ENCODE data around the gene GPC1. TPM values are rescaled to one million over a fixed set of nuclear protein-coding genes. Genes with fewer than 3 reads are reported as not detected.
A peak's percentile ranks its signal among the peaks of the same experiment; 100 is the strongest.

GPC1 gene
- total RNA-seq, 6 experiments from 2014 or later: 20.7 to 44.5 (median 27.8) TPM

DNA sequence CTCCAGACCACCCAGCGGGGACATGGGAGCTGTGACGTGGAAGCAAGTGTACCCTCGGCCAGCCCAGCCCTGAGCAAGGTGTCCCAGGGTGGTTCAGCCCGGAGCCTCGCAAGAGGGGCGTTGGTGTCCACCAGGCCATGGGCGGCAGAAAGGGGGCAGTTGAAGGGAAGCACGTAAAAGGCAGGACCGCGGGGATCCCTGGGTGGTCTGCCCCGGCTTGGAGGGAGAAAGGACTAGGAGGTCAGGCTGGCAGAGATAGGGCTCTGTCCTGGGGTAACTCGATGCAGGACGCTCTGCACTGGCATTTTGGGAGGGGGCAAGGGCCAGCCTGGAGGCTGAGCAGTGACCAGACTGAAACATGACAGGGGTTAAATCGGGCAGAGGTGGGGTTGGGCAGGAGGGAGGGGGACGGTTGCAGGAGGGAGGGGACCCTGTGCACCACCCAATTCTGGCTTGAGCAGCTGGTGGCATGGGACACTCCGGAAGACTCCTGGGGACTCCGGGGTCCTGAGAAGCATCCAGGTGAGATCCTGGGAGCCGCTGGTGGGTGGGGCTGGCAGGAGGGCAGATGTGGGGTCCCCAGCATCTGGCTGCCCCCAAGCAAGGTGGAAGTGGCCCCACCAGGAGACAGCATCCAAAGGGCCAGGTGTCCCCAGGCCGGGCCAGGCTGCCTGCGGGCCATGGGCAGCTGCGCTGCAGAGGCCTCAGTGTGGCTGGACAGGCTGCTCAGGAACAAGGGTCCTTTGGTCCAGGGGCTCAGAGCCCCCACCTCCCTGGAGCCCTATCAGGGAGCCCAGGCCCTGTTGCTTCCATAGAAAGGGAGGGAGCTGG lies 46.8 kb upstream of the GPC1 start:
- Histone ChIP-seq H3K36me3 (no peaks in the 10 kb centered on the region), H3K27me3 (no peaks in the 10 kb centered on the region), H3K4me3 (no peak overlapping the region), H3K4me1 (no peaks in the 10 kb centered on the region), H3K9me3 (no peaks in the 10 kb centered on the region), H3K27ac (no peak overlapping the region)
- 88% methylated on average over 11 of the region's 21 CpGs for WGBS (ENCODE audit: insufficient coverage, low coverage, low lambda C conversion rate, missing lambda C conversion rate)
- ATAC-seq (no peak), DNase-seq (peak in 2 of 3 donors; percentile 17 to 46)
- no peak for TF ChIP-seq POLR2A (IDR thresholded peaks at IDR 0.05)
- TF ChIP-seq, protein P1, sequence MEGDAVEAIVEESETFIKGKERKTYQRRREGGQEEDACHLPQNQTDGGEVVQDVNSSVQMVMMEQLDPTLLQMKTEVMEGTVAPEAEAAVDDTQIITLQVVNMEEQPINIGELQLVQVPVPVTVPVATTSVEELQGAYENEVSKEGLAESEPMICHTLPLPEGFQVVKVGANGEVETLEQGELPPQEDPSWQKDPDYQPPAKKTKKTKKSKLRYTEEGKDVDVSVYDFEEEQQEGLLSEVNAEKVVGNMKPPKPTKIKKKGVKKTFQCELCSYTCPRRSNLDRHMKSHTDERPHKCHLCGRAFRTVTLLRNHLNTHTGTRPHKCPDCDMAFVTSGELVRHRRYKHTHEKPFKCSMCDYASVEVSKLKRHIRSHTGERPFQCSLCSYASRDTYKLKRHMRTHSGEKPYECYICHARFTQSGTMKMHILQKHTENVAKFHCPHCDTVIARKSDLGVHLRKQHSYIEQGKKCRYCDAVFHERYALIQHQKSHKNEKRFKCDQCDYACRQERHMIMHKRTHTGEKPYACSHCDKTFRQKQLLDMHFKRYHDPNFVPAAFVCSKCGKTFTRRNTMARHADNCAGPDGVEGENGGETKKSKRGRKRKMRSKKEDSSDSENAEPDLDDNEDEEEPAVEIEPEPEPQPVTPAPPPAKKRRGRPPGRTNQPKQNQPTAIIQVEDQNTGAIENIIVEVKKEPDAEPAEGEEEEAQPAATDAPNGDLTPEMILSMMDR (IDR thresholded peaks at IDR 0.05): no peak
- intact Hi-C loops (cut with DNase I): no loop called here

- no peaks in the 10 kb centered on the region for H3K9me3 ChIP-seq
- H3K27me3 ChIP-seq: no peaks in the 10 kb centered on the region
- no CpG with 5 or more reads among the region's 6 CpGs for WGBS (ENCODE audit: insufficient coverage, low coverage, low lambda C conversion rate, missing lambda C conversion rate)
- ATAC-seq (no peak), DNase-seq (peak in 2 of 3 donors; percentile 10 to 37)
- H3K36me3 ChIP-seq: no peaks in the 10 kb centered on the region
- H3K27ac ChIP-seq: no peak overlapping the region
- no peak overlapping the region for H3K4me3 ChIP-seq
- TF ChIP-seq, protein P1 (IDR thresholded peaks at IDR 0.05): no peak
- TF ChIP-seq POLR2A (IDR thresholded peaks at IDR 0.05): no peak
- intact Hi-C loops (cut with DNase I): no loop called here
- no peaks in the 10 kb centered on the region for H3K4me1 ChIP-seq
These were observed 46.1 kb upstream of the GPC1 start for GRCh38 chr2:240389302-240389805.

GRCh38 chr2:240390091-240391073 lies 45.1 kb upstream of the GPC1 start:
- TF ChIP-seq, protein P1 (IDR thresholded peaks at IDR 0.05): no peak
- TF ChIP-seq POLR2A (IDR thresholded peaks at IDR 0.05): no peak
- peak; percentile 18 to 49 (median 40) for DNase-seq
- no CpG with 5 or more reads among the region's 28 CpGs for WGBS (ENCODE audit: insufficient coverage, low coverage, low lambda C conversion rate, missing lambda C conversion rate)
- no peaks in the 10 kb centered on the region for H3K36me3 ChIP-seq
- H3K4me1 ChIP-seq: no peaks in the 10 kb centered on the region
- H3K4me3 ChIP-seq: no peak overlapping the region
- intact Hi-C loops (cut with DNase I): no loop called here
- H3K27ac ChIP-seq: no peak overlapping the region
- ATAC-seq: no peak
- no peaks in the 10 kb centered on the region for H3K27me3 ChIP-seq
- no peaks in the 10 kb centered on the region for H3K9me3 ChIP-seq

DNA sequence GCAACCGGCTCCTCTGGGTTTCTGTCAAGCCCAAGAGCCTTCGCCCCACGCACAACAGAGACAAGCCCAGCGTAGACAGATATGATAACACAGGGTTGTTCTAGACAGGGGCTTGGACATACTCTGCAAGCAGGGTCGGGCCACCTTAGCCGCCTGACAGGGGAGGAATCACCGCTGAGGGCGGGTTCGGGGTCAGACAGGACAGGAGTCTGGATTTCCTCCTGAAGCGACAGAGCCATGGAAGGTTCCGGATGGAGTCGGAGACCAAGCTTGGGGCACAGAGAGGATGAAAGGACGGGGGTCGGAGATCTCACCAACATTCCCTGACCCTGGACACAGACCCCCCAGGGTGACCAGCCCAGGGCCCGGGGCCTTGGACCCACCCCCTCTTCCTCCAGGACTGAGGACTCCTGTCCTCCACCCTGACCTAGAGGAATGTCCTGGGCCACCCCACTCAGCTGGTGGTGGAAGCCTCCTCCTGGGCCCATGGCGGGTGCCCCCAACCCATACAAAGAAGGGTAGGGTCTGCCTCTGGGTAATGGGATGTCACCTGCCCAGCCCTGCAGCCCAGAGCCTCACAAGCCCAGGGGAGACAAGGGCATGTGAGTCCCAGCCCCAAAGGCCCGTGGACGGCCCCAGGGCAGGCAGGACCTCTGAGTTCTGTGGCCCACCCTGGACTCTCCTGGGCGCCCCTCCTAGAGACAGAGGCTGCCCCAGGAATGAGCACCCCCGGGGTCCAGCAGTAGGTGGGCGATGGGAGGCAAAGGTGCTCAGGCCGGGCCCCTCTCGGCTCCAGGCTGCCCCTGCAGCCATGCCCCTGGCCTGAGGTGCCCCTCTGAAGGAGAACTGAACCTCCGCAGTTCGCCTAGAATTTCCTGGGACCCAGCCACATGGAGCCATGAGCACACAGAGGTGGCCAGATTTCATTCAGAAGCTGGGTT lies 44.1 kb upstream of the GPC1 start:
- no peaks in the 10 kb centered on the region for H3K9me3 ChIP-seq
- no peak overlapping the region for H3K4me3 ChIP-seq
- TF ChIP-seq, protein P1 (IDR thresholded peaks at IDR 0.05): no peak
- WGBS (ENCODE audit: insufficient coverage, low coverage, low lambda C conversion rate, missing lambda C conversion rate): 76% methylated on average over 9 of the region's 25 CpGs
- no peak overlapping the region for H3K27ac ChIP-seq
- no peaks in the 10 kb centered on the region for H3K4me1 ChIP-seq
- intact Hi-C loops (cut with DNase I): no loop called here
- no peaks in the 10 kb centered on the region for H3K27me3 ChIP-seq
- ATAC-seq: no peak
- H3K36me3 ChIP-seq: no peaks in the 10 kb centered on the region
- DNase-seq: peak in 2 of 3 donors; percentile 30 to 39

Measured in right lobe of liver (tissue), 6 donors.